HEK293 (cell line): ENCODE results near the gene EYS.
"Not testable (repeated sequence)": the region's sequence is repeated elsewhere in the genome, so short reads cannot be mapped to it uniquely, and the experiment has no call there.

Source experiments
- CTCF ChIA-PET: fragments of 350-600 bp; formaldehyde crosslinking; extraction: SDS; loops from one replicate; lab custom pipeline; 2021; ENCODE audit warnings: antibody characterized with exemption; lab: Yijun Ruan, JAX
- POLR2A ChIA-PET: fragments of 300-600 bp; formaldehyde crosslinking; extraction: SDS; loops from one replicate; lab custom pipeline; 2020; ENCODE audit warnings: antibody characterized with exemption, inconsistent platforms; lab: Yijun Ruan, JAX
- H3K27ac ChIP-seq: fragments of 200-500 bp; sonication (Bioruptor generic); 2 replicates; pipeline ENCODE4 v1.5.1; 2014; ENCODE audit warnings: low read depth, low read length, control low read depth, inconsistent platforms; ENCODE audit errors: extremely low read depth
- H3K36me3 ChIP-seq, 2 experiments: fragments of 200-500 bp in 1 of 2; sonication (Bioruptor generic) in 1 of 2; 1 replicate in 1 of 2; 2 replicates in 1 of 2; pipeline ENCODE4 v1.5.1; 2014 to 2017; ENCODE audit warnings: inconsistent platforms in 2 of 2, low read length in 2 of 2; ENCODE audit not compliant: control insufficient read depth in 2 of 2, insufficient read depth in 1 of 2
- H3K4me1 ChIP-seq: fragments of 200-500 bp; sonication (Bioruptor generic); 2 replicates; pipeline ENCODE4 v1.5.1; 2014; ENCODE audit warnings: mild to moderate bottlenecking, low read length, inconsistent platforms; ENCODE audit not compliant: control insufficient read depth, insufficient read depth
- H3K4me3 ChIP-seq: 2 replicates; pipeline ENCODE4 v1.5.1; 2011; ENCODE audit warnings: low read depth, mild to moderate bottlenecking, control low read depth, low read length, moderate library complexity
- H3K9me3 ChIP-seq: fragments of 200-500 bp; sonication (Bioruptor generic); 2 replicates; pipeline ENCODE4 v1.5.1; 2014; ENCODE audit warnings: low read depth, low read length, inconsistent platforms; ENCODE audit not compliant: control insufficient read depth, insufficient read depth
- GLI4 ChIP-seq: fragments of 450-650 bp; formaldehyde crosslinking; IDR thresholded peaks from 2 replicates; pipeline ENCODE4 v1.5.1; 2016; ENCODE audit warnings: missing biosample characterization, missing genetic modification characterization
- GLIS1 ChIP-seq: fragments of 450-650 bp; formaldehyde crosslinking; IDR thresholded peaks from 2 replicates; pipeline ENCODE4 v1.5.1; 2016; ENCODE audit warnings: missing biosample characterization, missing genetic modification characterization
- HOXC10 ChIP-seq: sonication (generic); formaldehyde crosslinking; IDR thresholded peaks from 2 replicates; pipeline ENCODE4 v1.8.1; 2023; ENCODE audit warnings: mild to moderate bottlenecking, missing genetic modification reagents
- MZF1 ChIP-seq: fragments of 450-650 bp; formaldehyde crosslinking; IDR thresholded peaks from 2 replicates; pipeline ENCODE4 v1.5.1; 2017; ENCODE audit warnings: missing biosample characterization, missing genetic modification characterization, borderline replicate concordance
- PRDM1 ChIP-seq: fragments of 450-650 bp; formaldehyde crosslinking; IDR thresholded peaks from 2 replicates; pipeline ENCODE4; 2016; ENCODE audit warnings: missing biosample characterization, missing genetic modification characterization
- REPIN1 ChIP-seq: fragments of 450-650 bp; formaldehyde crosslinking; IDR thresholded peaks from 2 replicates; pipeline ENCODE4 v1.5.1; 2017; ENCODE audit warnings: missing biosample characterization, missing genetic modification characterization, low read depth
- ZBTB8A ChIP-seq: fragments of 450-650 bp; formaldehyde crosslinking; IDR thresholded peaks from 2 replicates; pipeline ENCODE4 v1.5.1; 2016; ENCODE audit warnings: missing biosample characterization, missing genetic modification characterization
- ZNF114 ChIP-seq: fragments of 450-650 bp; formaldehyde crosslinking; IDR thresholded peaks from 2 replicates; pipeline ENCODE4 v1.5.0; 2017; ENCODE audit warnings: missing biosample characterization, missing genetic modification characterization
- ZNF132 ChIP-seq: fragments of 450-650 bp; formaldehyde crosslinking; IDR thresholded peaks from 2 replicates; pipeline ENCODE4 v1.5.1; 2017; ENCODE audit warnings: missing biosample characterization, missing genetic modification characterization, borderline replicate concordance
- ZNF155 ChIP-seq: fragments of 450-650 bp; formaldehyde crosslinking; IDR thresholded peaks from 2 replicates; pipeline ENCODE4 v1.5.1; 2016; ENCODE audit warnings: missing biosample characterization, missing genetic modification characterization
- ZNF221 ChIP-seq: fragments of 450-650 bp; formaldehyde crosslinking; IDR thresholded peaks from 2 replicates; pipeline ENCODE4 v1.5.1; 2017; ENCODE audit warnings: missing biosample characterization, missing genetic modification characterization, borderline replicate concordance
- ZNF24 ChIP-seq: fragments of 450-650 bp; formaldehyde crosslinking; IDR thresholded peaks from 2 replicates; pipeline ENCODE4 v1.5.1; 2016; ENCODE audit warnings: missing biosample characterization, missing genetic modification characterization
- ZNF274 ChIP-seq, 2 experiments: fragments of 200-500 bp in 1 of 2; fragments of 450-650 bp in 1 of 2; sonication (Bioruptor generic) in 1 of 2; formaldehyde crosslinking in 1 of 2; IDR thresholded peaks; 2 replicates each; pipeline versions ENCODE4 v1.5.1 to v1.6.1; 2014 to 2016; ENCODE audit warnings: borderline replicate concordance in 1 of 2, inconsistent platforms in 1 of 2, low read length in 1 of 2, missing biosample characterization in 1 of 2, missing genetic modification characterization in 1 of 2
- ZNF341 ChIP-seq: fragments of 450-650 bp; formaldehyde crosslinking; IDR thresholded peaks from 2 replicates; pipeline ENCODE4; 2016; ENCODE audit warnings: low read depth, missing biosample characterization, missing genetic modification characterization
- ZNF404 ChIP-seq: fragments of 450-650 bp; formaldehyde crosslinking; IDR thresholded peaks from 2 replicates; pipeline ENCODE4 v1.5.1; 2017; ENCODE audit warnings: missing biosample characterization, missing genetic modification characterization
- ZNF433 ChIP-seq: fragments of 450-650 bp; formaldehyde crosslinking; IDR thresholded peaks from 2 replicates; pipeline ENCODE4 v1.5.1; 2016; ENCODE audit warnings: missing biosample characterization, missing genetic modification characterization, low read depth
- ZNF473 ChIP-seq: fragments of 450-650 bp; formaldehyde crosslinking; IDR thresholded peaks from 2 replicates; pipeline ENCODE4 v1.5.1; 2017; ENCODE audit warnings: missing biosample characterization, missing genetic modification characterization
- ZNF549 ChIP-seq: fragments of 450-650 bp; IDR thresholded peaks from 2 replicates; pipeline ENCODE4 v1.5.1; 2018; ENCODE audit warnings: missing biosample characterization, missing genetic modification characterization, mild to moderate bottlenecking, inconsistent platforms, moderate library complexity
- ZNF558 ChIP-seq: fragments of 450-650 bp; formaldehyde crosslinking; IDR thresholded peaks from 2 replicates; pipeline ENCODE4 v1.5.1; 2016; ENCODE audit warnings: missing biosample characterization, missing genetic modification characterization
- ZNF626 ChIP-seq: fragments of 450-650 bp; sonication (Bioruptor Pico); formaldehyde crosslinking; IDR thresholded peaks from 2 replicates; pipeline ENCODE4 v1.5.1; 2018; ENCODE audit warnings: missing biosample characterization, missing genetic modification characterization, inconsistent platforms
- ZNF660 ChIP-seq: fragments of 450-650 bp; IDR thresholded peaks from 2 replicates; pipeline ENCODE4 v1.5.1; 2018; ENCODE audit warnings: missing biosample characterization, mild to moderate bottlenecking, missing genetic modification characterization
- ZNF707 ChIP-seq: fragments of 450-650 bp; formaldehyde crosslinking; IDR thresholded peaks from 2 replicates; pipeline ENCODE4 v1.5.1; 2016; ENCODE audit warnings: missing biosample characterization, missing genetic modification characterization
- ZNF768 ChIP-seq: fragments of 450-650 bp; formaldehyde crosslinking; IDR thresholded peaks from 2 replicates; pipeline ENCODE4 v1.5.1; 2018; ENCODE audit warnings: missing biosample characterization, mild to moderate bottlenecking, missing genetic modification characterization
- ZNF785 ChIP-seq: fragments of 450-650 bp; formaldehyde crosslinking; IDR thresholded peaks from 2 replicates; pipeline ENCODE4 v1.5.1; 2016; ENCODE audit warnings: missing biosample characterization, missing genetic modification characterization
- TF ChIP-seq, protein P1 (sequence below): fragments of 450-650 bp; formaldehyde crosslinking; optimal IDR thresholded peaks from 2 replicates; pipeline ENCODE3; 2016; ENCODE audit warnings: missing biosample characterization, mild to moderate bottlenecking, missing genetic modification characterization
- TF ChIP-seq, protein P2 (sequence below): fragments of 450-650 bp; formaldehyde crosslinking; IDR thresholded peaks from 2 replicates; pipeline ENCODE4 v1.5.1; 2016; ENCODE audit warnings: missing biosample characterization, missing genetic modification characterization

The EYS gene

DNA sequence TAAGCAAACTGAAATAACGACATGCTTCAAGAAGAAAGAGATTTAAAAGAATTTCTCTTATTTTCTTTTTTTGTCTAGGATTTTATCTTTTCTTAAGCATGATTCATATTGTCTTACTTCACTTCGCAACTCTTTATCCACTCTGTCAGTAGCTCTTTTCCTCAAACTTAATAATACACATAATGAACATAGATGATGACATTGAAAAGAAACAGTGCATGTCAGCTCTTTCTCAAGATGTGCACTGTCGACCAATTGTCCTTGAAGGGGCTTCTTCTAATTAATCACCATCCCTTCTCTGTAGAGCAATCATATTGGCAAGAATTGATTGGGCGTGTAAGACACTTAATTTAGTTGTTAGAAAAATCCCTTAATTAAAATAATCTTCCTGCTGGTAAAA lies 356.5 kb downstream of the EYS start:
- Histone ChIP-seq H3K27ac (no peak overlapping the region), H3K9me3 (no peaks in the 10 kb centered on the region), H3K36me3 (no peaks in the 10 kb centered on the region)
- TF ChIP-seq ZNF626 (tag by site-specific recombination) (no peak), MZF1 (no peak), ZNF221 (tag by site-specific recombination) (no peak), ZNF785 (tag by site-specific recombination) (no peak), ZNF274 (IDR thresholded peaks at IDR 0.05; ENCODE audit: low read length) (no peak), ZNF274 (tag by site-specific recombination; IDR thresholded peaks at IDR 0.05; ENCODE audit: borderline replicate concordance) (no peak)
- TF ChIP-seq, protein P1, sequence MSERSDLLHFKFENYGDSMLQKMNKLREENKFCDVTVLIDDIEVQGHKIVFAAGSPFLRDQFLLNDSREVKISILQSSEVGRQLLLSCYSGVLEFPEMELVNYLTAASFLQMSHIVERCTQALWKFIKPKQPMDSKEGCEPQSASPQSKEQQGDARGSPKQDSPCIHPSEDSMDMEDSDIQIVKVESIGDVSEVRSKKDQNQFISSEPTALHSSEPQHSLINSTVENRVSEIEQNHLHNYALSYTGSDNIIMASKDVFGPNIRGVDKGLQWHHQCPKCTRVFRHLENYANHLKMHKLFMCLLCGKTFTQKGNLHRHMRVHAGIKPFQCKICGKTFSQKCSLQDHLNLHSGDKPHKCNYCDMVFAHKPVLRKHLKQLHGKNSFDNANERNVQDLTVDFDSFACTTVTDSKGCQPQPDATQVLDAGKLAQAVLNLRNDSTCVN (tag by site-specific recombination), result no peak
- TF ChIP-seq, all 188 proteins: peak for 0
- CTCF ChIA-PET, result no interaction called here
- POLR2A ChIA-PET, result no interaction called here
- no peaks in the 10 kb centered on the region for H3K4me1 ChIP-seq
- H3K4me3 ChIP-seq, result no peak overlapping the region

DNA sequence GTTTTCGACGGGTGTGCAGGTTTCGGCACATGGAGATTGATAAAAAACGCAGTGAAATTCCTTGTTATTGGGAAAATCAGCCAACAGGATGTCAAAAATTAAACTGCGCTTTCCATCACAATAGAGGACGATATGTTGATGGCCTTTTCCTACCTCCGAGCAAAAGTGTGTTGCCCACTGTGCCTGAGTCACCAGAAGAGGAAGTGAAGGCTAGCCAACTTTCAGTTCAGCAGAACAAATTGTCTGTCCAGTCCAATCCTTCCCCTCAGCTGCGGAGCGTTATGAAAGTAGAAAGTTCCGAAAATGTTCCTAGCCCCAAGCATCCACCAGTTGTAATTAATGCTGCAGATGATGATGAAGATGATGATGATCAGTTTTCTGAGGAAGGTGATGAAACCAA lies 404.4 kb downstream of the EYS start:
- POLR2A ChIA-PET, H3K36me3 ChIP-seq, H3K27ac ChIP-seq, H3K9me3 ChIP-seq, CTCF ChIA-PET, H3K4me3 ChIP-seq, H3K4me1 ChIP-seq: not testable (repeated sequence)

DNA sequence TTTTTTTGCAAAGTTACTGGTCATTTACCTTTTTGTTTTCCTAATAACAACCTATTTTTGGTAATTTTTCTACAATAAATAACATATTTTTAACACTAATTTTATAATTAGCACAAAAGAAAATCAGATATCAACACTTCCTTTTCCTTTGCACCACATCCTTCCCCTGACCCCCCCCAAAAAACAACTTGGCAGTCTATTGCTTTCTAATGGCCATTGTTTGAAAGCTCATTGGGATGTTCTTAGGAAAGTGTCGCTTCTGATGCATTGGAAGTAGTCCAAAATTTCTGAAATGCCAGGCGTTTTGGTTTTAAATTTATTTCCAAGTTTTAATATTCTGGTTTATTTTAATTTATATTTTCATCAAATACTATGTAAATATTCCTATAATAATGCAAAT lies 407.8 kb downstream of the EYS start:
- POLR2A ChIA-PET, result no interaction called here
- CTCF ChIA-PET, result no interaction called here
- Histone ChIP-seq H3K4me3 (no peak overlapping the region), H3K27ac (no peak overlapping the region), H3K36me3 (no peaks in the 10 kb centered on the region), H3K4me1 (no peaks in the 10 kb centered on the region), H3K9me3 (no peaks in the 10 kb centered on the region)
- no peak for TF ChIP-seq ZNF132 (tag by site-specific recombination)
- TF ChIP-seq PRDM1 (tag by site-specific recombination), result no peak
- TF ChIP-seq ZNF24 (tag by site-specific recombination), result no peak
- TF ChIP-seq GLI4 (tag by site-specific recombination), result no peak
- TF ChIP-seq, protein P2, sequence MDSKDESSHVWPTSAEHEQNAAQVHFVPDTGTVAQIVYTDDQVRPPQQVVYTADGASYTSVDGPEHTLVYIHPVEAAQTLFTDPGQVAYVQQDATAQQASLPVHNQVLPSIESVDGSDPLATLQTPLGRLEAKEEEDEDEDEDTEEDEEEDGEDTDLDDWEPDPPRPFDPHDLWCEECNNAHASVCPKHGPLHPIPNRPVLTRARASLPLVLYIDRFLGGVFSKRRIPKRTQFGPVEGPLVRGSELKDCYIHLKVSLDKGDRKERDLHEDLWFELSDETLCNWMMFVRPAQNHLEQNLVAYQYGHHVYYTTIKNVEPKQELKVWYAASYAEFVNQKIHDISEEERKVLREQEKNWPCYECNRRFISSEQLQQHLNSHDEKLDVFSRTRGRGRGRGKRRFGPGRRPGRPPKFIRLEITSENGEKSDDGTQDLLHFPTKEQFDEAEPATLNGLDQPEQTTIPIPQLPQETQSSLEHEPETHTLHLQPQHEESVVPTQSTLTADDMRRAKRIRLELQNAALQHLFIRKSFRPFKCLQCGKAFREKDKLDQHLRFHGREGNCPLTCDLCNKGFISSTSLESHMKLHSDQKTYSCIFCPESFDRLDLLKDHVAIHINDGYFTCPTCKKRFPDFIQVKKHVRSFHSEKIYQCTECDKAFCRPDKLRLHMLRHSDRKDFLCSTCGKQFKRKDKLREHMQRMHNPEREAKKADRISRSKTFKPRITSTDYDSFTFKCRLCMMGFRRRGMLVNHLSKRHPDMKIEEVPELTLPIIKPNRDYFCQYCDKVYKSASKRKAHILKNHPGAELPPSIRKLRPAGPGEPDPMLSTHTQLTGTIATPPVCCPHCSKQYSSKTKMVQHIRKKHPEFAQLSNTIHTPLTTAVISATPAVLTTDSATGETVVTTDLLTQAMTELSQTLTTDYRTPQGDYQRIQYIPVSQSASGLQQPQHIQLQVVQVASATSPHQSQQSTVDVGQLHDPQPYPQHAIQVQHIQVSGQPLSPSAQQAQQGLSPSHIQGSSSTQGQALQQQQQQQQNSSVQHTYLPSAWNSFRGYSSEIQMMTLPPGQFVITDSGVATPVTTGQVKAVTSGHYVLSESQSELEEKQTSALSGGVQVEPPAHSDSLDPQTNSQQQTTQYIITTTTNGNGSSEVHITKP (tag by site-specific recombination), result no peak

DNA sequence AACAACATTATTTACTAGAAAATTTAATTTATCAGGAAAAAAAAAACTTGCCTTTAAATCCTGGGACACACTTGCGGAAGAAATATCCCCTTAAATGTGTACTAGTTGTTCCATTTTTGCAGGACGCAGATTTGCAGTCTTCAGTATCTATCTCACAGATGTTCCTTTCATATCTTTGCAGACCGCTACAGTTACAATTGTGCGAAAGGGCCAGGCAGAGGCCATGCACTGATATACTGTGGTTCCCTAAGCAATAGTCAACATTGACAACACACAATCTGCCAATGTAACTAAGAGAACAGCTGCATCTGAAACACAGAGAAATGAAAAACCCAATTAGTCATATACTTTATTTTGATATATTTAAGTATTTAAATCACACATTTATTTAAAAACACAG lies 411.2 kb downstream of the EYS start:
- POLR2A ChIA-PET, result no interaction called here
- no peak for TF ChIP-seq HOXC10 (CRISPR knock-in tag)
- no peak for TF ChIP-seq REPIN1 (tag by site-specific recombination)
- TF ChIP-seq ZNF155 (tag by site-specific recombination), result no peak
- TF ChIP-seq ZNF114 (tag by site-specific recombination), result no peak
- no peak for TF ChIP-seq ZNF404 (tag by site-specific recombination)
- TF ChIP-seq ZNF558, result no peak
- no peak for TF ChIP-seq ZNF473 (tag by site-specific recombination)
- TF ChIP-seq ZNF707 (tag by site-specific recombination), result no peak
- TF ChIP-seq ZBTB8A, result no peak
- no peak for TF ChIP-seq ZNF341 (tag by site-specific recombination)
- TF ChIP-seq ZNF768 (tag by site-specific recombination), result no peak
- TF ChIP-seq ZNF660 (tag by site-specific recombination), result no peak
- TF ChIP-seq ZNF433 (tag by site-specific recombination), result no peak
- no peak for TF ChIP-seq GLIS1 (tag by site-specific recombination)
- no peak for TF ChIP-seq ZNF549 (tag by site-specific recombination)

More for the DNA sequence above, 411.2 kb downstream of the EYS start:
- CTCF ChIA-PET, result no interaction called here
- Histone ChIP-seq H3K9me3 (no peaks in the 10 kb centered on the region), H3K4me3 (no peak overlapping the region), H3K4me1 (no peaks in the 10 kb centered on the region), H3K27ac (no peak overlapping the region), H3K36me3 (no peaks in the 10 kb centered on the region)
